ENCODE measurements around the gene NDNF.

NDNF gene

DNA sequence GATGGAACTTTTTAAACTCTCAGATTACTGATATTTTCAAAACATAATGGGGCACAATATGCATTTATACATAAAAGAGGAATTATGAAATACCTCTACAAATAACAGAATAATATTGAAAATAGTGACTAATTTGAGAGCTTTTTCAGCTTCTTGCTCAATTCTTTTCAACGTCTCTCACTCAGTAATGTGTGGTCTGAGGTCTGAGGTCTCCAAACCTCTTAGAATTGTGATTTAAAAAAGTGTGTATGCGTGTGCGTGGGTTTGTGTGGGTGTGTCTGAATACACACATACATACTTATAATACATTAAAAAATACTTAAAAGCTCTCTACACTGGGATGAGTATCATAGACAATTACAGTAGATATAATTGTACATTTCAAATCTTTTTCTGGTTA lies 7.9 kb downstream of the NDNF start:
- H3K79me2 ChIP-seq (ENCODE audit: low read length), result no peaks in the 10 kb centered on the region
- no peaks in the 10 kb centered on the region for H3K27me3 ChIP-seq (ENCODE audit: low read depth, low read length)
- no peak overlapping the region for H3K4me2 ChIP-seq (ENCODE audit: low read length)
- TF ChIP-seq, protein P1, sequence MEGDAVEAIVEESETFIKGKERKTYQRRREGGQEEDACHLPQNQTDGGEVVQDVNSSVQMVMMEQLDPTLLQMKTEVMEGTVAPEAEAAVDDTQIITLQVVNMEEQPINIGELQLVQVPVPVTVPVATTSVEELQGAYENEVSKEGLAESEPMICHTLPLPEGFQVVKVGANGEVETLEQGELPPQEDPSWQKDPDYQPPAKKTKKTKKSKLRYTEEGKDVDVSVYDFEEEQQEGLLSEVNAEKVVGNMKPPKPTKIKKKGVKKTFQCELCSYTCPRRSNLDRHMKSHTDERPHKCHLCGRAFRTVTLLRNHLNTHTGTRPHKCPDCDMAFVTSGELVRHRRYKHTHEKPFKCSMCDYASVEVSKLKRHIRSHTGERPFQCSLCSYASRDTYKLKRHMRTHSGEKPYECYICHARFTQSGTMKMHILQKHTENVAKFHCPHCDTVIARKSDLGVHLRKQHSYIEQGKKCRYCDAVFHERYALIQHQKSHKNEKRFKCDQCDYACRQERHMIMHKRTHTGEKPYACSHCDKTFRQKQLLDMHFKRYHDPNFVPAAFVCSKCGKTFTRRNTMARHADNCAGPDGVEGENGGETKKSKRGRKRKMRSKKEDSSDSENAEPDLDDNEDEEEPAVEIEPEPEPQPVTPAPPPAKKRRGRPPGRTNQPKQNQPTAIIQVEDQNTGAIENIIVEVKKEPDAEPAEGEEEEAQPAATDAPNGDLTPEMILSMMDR (IDR thresholded peaks at IDR 0.05; ENCODE audit: low read depth, low read length), result no peak
- no peak for TF ChIP-seq EZH2phosphoT487 (IDR thresholded peaks at IDR 0.05; ENCODE audit: low read depth)
- no peak overlapping the region for H2AFZ ChIP-seq (ENCODE audit: low read depth, low read length)
- H3K4me1 ChIP-seq (ENCODE audit: low read length), result no peaks in the 10 kb centered on the region
- H3K9me3 ChIP-seq (ENCODE audit: insufficient read depth, low read length), result no peaks in the 10 kb centered on the region
- H3K9ac ChIP-seq (ENCODE audit: low read length), result no peak overlapping the region
- no peak overlapping the region for H3K4me3 ChIP-seq (ENCODE audit: low read length)
- no peaks in the 10 kb centered on the region for H4K20me1 ChIP-seq (ENCODE audit: insufficient read depth, low read length)
- no peak overlapping the region for H3K27ac ChIP-seq (ENCODE audit: low read length)
- no peaks in the 10 kb centered on the region for H3K36me3 ChIP-seq (replicated peaks; ENCODE audit: low read depth, low read length)

GRCh38 chr4:121062521-121062920 lies 9.8 kb downstream of the NDNF start:
- Histone ChIP-seq H3K79me2 (ENCODE audit: low read length) (no peaks in the 10 kb centered on the region), H3K4me1 (ENCODE audit: low read length) (no peaks in the 10 kb centered on the region)

GRCh38 chr4:121061861-121062260 lies 10.5 kb downstream of the NDNF start:
- H4K20me1 ChIP-seq (ENCODE audit: insufficient read depth, low read length), result no peaks in the 10 kb centered on the region
- no peak overlapping the region for H3K4me2 ChIP-seq (ENCODE audit: low read length)
- H3K36me3 ChIP-seq (replicated peaks; ENCODE audit: low read depth, low read length), result no peaks in the 10 kb centered on the region
- H3K79me2 ChIP-seq (ENCODE audit: low read length), result no peaks in the 10 kb centered on the region
- H3K27ac ChIP-seq (ENCODE audit: low read length), result no peak overlapping the region
- TF ChIP-seq, protein P1 (IDR thresholded peaks at IDR 0.05; ENCODE audit: low read depth, low read length), result no peak
- TF ChIP-seq EZH2phosphoT487 (IDR thresholded peaks at IDR 0.05; ENCODE audit: low read depth), result no peak
- H3K4me1 ChIP-seq (ENCODE audit: low read length), result no peaks in the 10 kb centered on the region
- no peak overlapping the region for H3K9ac ChIP-seq (ENCODE audit: low read length)
- no peaks in the 10 kb centered on the region for H3K27me3 ChIP-seq (ENCODE audit: low read depth, low read length)
- H3K4me3 ChIP-seq (ENCODE audit: low read length), result no peak overlapping the region
- H3K9me3 ChIP-seq (ENCODE audit: insufficient read depth, low read length), result no peaks in the 10 kb centered on the region
- H2AFZ ChIP-seq (ENCODE audit: low read depth, low read length), result no peak overlapping the region

More at GRCh38 chr4:121062521-121062920, 9.8 kb downstream of the NDNF start:
- Histone ChIP-seq H3K27ac (ENCODE audit: low read length) (no peak overlapping the region), H2AFZ (ENCODE audit: low read depth, low read length) (no peak overlapping the region), H4K20me1 (ENCODE audit: insufficient read depth, low read length) (no peaks in the 10 kb centered on the region), H3K4me3 (ENCODE audit: low read length) (no peak overlapping the region), H3K9me3 (ENCODE audit: insufficient read depth, low read length) (no peaks in the 10 kb centered on the region), H3K27me3 (ENCODE audit: low read depth, low read length) (no peaks in the 10 kb centered on the region), H3K4me2 (ENCODE audit: low read length) (no peak overlapping the region), H3K36me3 (replicated peaks; ENCODE audit: low read depth, low read length) (no peaks in the 10 kb centered on the region), H3K9ac (ENCODE audit: low read length) (no peak overlapping the region)
- TF ChIP-seq EZH2phosphoT487 (IDR thresholded peaks at IDR 0.05; ENCODE audit: low read depth), result no peak
- TF ChIP-seq, protein P1 (IDR thresholded peaks at IDR 0.05; ENCODE audit: low read depth, low read length), result no peak

DNA sequence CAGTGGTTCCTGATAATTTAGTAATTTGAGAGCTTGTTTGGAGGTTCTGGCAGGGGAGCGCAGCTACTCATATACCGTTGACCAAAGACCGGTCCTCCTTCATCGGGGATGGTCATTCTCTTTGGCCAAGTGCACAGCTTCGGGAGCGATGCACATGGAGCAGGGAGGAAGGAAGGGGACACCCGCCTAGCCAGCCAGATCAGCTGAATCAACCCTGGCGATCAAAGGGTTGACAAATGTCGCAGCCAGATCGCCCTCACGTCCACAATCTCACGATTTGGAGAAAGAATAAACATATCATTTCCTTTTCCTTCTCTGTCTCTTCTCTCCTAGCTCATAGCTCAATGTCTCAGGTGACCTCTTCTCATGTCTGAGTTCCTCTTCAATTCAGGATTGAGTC lies 11.1 kb downstream of the NDNF start:
- H3K27ac ChIP-seq (ENCODE audit: low read length), result no peak overlapping the region
- no peak overlapping the region for H2AFZ ChIP-seq (ENCODE audit: low read depth, low read length)
- no peaks in the 10 kb centered on the region for H3K36me3 ChIP-seq (replicated peaks; ENCODE audit: low read depth, low read length)
- no peak overlapping the region for H3K4me2 ChIP-seq (ENCODE audit: low read length)
- H3K4me3 ChIP-seq (ENCODE audit: low read length), result no peak overlapping the region
- H3K9me3 ChIP-seq (ENCODE audit: insufficient read depth, low read length), result no peaks in the 10 kb centered on the region
- no peaks in the 10 kb centered on the region for H3K4me1 ChIP-seq (ENCODE audit: low read length)
- no peak overlapping the region for H3K9ac ChIP-seq (ENCODE audit: low read length)
- H3K79me2 ChIP-seq (ENCODE audit: low read length), result no peaks in the 10 kb centered on the region
- H4K20me1 ChIP-seq (ENCODE audit: insufficient read depth, low read length), result no peaks in the 10 kb centered on the region
- TF ChIP-seq EZH2phosphoT487 (IDR thresholded peaks at IDR 0.05; ENCODE audit: low read depth), result no peak
- H3K27me3 ChIP-seq (ENCODE audit: low read depth, low read length), result no peaks in the 10 kb centered on the region

GRCh38 chr4:121057466-121057922 lies 14.8 kb downstream of the NDNF start:
- H3K4me1 ChIP-seq (ENCODE audit: low read length), result no peaks in the 10 kb centered on the region
- H2AFZ ChIP-seq (ENCODE audit: low read depth, low read length), result no peak overlapping the region
- H3K4me3 ChIP-seq (ENCODE audit: low read length), result no peak overlapping the region
- no peak overlapping the region for H3K27ac ChIP-seq (ENCODE audit: low read length)
- no peaks in the 10 kb centered on the region for H3K27me3 ChIP-seq (ENCODE audit: low read depth, low read length)
- no peaks in the 10 kb centered on the region for H4K20me1 ChIP-seq (ENCODE audit: insufficient read depth, low read length)
- no peak overlapping the region for H3K9ac ChIP-seq (ENCODE audit: low read length)
- H3K79me2 ChIP-seq (ENCODE audit: low read length), result no peaks in the 10 kb centered on the region
- TF ChIP-seq, protein P1 (IDR thresholded peaks at IDR 0.05; ENCODE audit: low read depth, low read length), result no peak
- TF ChIP-seq EZH2phosphoT487 (IDR thresholded peaks at IDR 0.05; ENCODE audit: low read depth), result no peak
- no peak overlapping the region for H3K4me2 ChIP-seq (ENCODE audit: low read length)
- H3K9me3 ChIP-seq (ENCODE audit: insufficient read depth, low read length), result no peaks in the 10 kb centered on the region
- H3K36me3 ChIP-seq (replicated peaks; ENCODE audit: low read depth, low read length), result no peaks in the 10 kb centered on the region
